Measurements from ENCODE around the gene ATXN7L3B. TPM values are rescaled to one million over a fixed set of nuclear protein-coding genes. Genes with fewer than 3 reads are reported as not detected.
"Not testable (repeated sequence)": the region's sequence is repeated elsewhere in the genome, so short reads cannot be mapped to it uniquely, and the experiment has no call there.

ATXN7L3B gene
- 10 to 100 TPM; 75.5 to 84.9 (median 77.4) TPM for polyA plus RNA-seq (ENCODE audit: insufficient read length in 4 of 4)

DNA sequence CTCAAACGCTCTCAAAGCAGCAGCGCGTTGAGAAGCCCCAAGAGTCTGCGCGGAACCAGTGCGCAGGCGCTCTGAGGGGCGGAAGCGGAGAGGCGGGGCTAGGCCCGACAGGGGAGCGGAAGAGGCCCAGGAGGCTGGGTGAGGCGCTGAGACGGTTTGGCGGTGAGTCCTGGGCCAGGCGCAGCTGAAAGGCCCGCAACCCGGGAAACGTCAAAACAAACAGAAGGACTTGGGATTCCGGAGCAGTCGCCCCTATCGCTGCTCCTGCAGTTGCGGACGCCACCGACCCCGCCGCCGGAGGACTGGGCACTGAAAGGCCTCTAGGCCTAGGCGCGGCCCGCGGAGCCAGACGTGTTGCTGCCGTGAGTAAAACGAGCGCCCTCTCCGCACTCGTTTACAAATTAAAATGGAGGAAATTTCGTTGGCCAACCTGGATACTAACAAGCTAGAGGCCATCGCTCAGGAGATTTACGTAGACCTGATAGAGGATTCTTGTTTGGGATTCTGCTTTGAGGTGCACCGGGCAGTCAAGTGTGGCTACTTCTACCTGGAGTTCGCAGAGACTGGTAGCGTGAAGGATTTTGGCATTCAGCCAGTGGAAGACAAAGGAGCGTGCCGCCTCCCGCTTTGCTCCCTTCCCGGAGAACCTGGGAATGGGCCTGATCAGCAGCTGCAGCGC, at the start of gene ATXN7L3B:
ATXN7L3B (plus strand) TSS at position 129 of the 679 bp plus-strand sequence; CDS start at position 407, 278 bp downstream.
- peak; percentile 80 to 91 (median 88) for DNase-seq (ENCODE audit: low read depth in 4 of 4, low spot score in 2 of 4)

DNA sequence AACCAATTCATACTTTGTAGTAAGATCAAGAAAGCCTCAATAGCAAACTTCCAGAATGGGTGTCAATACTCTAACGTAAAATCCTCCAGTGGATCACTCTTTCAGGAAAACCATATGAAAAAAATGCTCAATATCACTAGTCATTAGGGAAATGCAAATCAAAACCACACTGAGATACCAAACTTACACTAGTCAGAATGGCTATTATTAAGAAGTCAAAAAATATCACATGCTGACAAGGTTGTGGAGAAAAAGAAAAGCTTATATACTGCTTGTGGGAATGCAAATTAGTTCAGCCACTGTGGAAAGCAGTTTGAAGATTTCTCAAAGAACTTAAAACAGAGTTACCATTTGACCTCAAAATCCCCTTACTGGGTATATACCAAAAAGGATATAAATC, 49.5 kb upstream of the ATXN7L3B start:
- no peak for DNase-seq (ENCODE audit: low read depth in 4 of 4, low spot score in 2 of 4)

GRCh38 chr12:74489543-74489942, 48.1 kb upstream of the ATXN7L3B start:
- DNase-seq (ENCODE audit: low read depth in 4 of 4, low spot score in 2 of 4): no peak

- DNase-seq (ENCODE audit: low read depth in 4 of 4, low spot score in 2 of 4): no peak
Measured at GRCh38 chr12:74490390-74491064, 47.1 kb upstream of the ATXN7L3B start.

GRCh38 chr12:74491374-74491773, 46.3 kb upstream of the ATXN7L3B start:
- no peak for DNase-seq (ENCODE audit: low read depth in 4 of 4, low spot score in 2 of 4)

DNA sequence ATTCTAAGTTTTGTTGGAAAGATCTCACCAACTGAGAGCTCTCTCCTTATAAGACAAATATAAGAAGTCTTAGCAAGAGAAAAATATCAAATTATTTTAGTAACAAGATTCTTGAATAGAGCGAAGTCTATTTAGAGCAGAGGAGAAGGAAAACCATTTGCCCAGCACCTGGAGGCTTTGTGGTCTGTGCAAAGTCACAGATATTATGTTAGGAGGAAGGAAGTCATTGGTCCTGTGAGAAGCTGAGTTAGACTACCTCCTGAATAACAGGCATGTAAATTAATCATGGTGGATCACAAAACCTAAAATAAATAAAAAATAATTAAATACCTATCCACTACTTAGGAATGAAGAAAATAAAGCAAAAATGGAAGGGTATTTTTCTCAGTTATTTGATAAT, 38.4 kb upstream of the ATXN7L3B start:
- DNase-seq (ENCODE audit: low read depth in 4 of 4, low spot score in 2 of 4): no peak

- not testable (repeated sequence) for DNase-seq (ENCODE audit: low read depth in 4 of 4, low spot score in 2 of 4)
Measured at GRCh38 chr12:74508873-74509657, 28.6 kb upstream of the ATXN7L3B start.

DNA sequence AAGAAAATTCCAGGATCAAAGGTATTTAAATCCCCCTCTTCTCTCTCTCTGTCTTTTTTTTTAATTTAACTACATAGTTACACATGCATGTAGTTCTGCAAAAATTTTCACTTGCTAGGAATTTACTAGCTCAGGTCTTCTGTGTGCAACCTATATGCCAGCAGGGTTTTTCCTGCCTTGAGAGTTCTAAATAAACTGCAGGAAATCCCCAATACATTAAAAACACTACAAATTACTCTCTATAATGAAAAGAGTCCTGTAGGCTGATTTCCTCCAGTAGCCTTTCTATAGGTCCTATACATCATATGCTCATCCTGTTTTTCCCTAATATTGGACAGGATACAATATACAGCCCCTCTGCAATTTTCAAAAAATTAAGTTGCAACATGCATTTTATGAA, 27.7 kb upstream of the ATXN7L3B start:
- DNase-seq (ENCODE audit: low read depth in 4 of 4, low spot score in 2 of 4): no peak

GRCh38 chr12:74514098-74514872, 23.4 kb upstream of the ATXN7L3B start:
- no peak for DNase-seq (ENCODE audit: low read depth in 4 of 4, low spot score in 2 of 4)

DNA sequence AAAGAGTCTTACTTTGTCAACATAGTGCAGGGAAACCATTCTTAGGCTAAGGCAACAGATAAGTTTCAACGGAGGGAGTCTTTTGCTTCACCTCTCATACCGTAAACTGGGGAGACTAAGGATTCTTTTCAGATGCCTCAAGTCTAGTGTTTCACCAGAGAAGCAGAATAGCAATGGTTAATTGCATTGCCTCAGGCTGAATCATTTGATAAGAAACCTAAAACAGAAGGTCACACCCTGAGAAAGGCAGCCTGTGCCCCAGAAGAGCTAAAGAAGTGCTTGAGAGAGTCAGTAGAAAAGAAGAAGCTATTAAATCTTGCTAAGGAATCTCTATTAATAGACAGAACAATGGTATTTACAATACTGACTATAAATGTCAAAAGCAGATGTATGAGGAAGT, 21.8 kb upstream of the ATXN7L3B start:
- no peak for DNase-seq (ENCODE audit: low read depth in 4 of 4, low spot score in 2 of 4)

DNA sequence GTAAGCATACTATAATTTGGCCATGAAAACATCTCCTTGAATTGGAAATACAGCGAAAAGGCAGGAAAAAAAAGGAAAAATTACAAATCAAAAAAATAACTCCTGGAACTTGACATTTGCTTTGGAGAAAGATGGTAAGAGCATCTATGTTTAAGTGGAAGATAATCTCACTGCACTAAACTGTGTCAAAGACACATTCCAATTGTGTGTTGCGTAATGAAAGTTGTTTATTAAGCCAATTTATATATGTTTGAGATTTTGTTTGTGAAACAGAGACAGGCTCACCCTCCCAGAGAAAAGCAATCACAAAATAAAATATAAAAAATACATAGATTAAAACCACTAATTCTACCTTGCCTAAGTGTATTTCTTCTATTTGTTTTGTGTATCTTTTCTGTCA, 11.1 kb upstream of the ATXN7L3B start:
- no peak for DNase-seq (ENCODE audit: low read depth in 4 of 4, low spot score in 2 of 4)

DNA sequence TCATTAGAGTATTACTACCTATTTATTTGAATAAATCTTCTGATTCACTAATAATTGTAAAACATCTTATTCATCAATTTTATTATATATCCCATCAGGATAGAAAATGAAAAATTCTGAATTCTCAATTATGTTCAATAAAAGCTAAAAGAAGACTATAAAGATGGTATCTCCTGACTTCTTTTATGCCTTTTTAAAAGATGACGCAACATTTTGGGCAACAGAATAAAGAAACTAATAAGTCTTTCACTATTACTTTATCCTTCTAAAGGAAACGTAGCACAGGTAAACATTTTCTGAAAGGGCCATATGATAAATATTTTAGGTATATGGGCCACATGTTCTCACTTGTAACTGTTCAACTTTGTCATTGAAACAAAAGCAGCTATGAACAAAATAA, 10.1 kb upstream of the ATXN7L3B start:
- no peak for DNase-seq (ENCODE audit: low read depth in 4 of 4, low spot score in 2 of 4)

DNA sequence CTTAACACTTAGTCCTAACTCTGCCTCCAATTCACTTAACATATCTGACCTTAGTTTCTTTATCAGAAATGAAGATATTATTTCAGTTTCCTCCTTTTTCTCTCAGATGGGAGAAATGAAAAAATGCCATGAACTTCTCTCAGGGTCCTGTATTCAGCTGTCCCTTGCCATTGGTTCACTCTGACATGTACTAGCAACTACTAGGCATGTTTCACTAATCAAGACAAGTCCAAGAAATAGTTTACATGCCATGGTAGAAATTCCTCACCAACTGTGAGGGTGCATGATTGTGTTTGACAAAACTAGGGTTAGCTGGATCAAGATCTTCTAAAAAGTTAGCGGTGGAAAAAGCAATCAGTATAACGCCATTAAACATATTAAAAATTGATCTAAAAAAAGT, 7.0 kb upstream of the ATXN7L3B start:
- no peak for DNase-seq (ENCODE audit: low read depth in 4 of 4, low spot score in 2 of 4)

DNA sequence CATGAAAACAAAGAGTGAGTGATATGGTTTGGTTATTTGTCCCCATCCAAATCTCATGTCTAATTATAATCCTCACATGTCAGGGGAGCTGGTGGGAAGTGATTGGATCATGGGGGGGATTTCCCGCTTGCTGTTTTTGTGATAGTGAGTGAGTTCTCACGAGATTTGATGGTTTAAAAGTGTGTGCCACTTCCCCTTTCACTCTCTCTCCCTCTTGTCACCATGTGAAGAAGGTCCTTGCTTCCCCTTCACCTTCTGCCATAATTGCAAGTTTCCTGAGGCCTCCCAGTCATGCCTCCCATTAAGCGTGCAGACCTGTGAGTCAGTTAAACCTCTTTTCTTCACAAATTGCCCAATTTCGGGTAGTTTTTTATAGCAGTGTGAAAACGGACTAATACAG, 2.1 kb upstream of the ATXN7L3B start:
- DNase-seq (ENCODE audit: low read depth in 4 of 4, low spot score in 2 of 4): no peak

GRCh38 chr12:74537126-74537706, 419 bp upstream of the ATXN7L3B start:
- DNase-seq (ENCODE audit: low read depth in 4 of 4, low spot score in 2 of 4): peak in 2 of 4 donors; percentile 30 to 39

DNA sequence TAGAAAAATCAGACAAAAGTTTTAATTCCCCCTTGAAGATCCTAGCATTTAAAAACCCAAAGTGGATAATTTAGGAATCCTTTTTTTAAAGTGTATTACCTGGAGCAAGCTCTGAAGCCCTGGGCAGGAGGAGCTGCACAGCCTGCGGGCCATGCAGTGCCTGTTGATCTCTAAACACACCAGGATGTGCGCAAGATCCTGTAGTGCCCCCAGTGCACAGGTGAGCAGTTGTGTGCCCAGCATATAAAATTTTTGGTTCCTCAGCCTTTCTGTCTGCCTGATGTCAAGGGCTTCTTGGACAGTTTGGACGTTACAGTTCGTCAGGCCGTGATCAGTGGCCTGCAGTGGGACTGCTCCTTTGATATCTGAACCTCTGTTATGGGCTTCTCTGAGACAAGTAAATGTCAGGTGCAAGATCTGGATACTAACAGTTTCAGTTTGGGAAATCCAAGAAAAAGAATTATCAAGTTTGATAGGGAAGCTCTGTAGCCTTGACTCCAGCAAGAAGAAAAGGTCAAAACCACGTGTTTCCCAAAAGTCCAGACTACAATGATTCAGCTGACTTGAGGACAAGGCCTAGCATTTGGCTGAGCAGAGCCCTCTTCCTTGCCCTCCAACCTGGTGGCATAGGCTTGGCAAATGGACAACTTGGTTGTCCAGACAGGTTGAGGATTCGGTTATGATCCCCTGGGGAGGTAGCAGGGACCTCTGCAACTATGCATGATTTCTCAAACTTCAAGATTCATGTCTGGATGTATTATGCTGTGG, 1.0 kb downstream of the ATXN7L3B start:
- DNase-seq (ENCODE audit: low read depth in 4 of 4, low spot score in 2 of 4): peak in 2 of 4 donors; percentile 15 to 34

DNA sequence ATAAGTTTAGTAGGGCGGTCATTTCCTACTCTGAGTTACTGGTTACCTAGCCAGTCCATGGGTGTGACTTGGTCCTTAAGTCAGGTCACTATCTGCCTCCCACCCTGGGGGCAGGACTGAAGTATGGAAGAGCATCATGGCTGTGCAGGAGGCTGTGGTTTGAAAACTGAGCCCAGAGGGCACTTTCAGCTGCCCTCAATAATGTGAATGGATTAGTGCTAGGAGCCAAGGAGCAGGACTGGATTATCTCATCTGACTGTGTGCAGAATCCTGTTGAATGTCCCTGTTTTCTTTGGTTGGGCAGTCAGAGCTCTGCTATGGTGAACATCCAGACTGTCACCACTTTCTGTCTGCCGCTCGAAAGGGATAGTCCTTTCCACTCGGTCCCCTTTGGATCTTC, 1.6 kb downstream of the ATXN7L3B start:
- DNase-seq (ENCODE audit: low read depth in 4 of 4, low spot score in 2 of 4): no peak

GRCh38 chr12:74539765-74540526, 2.3 kb downstream of the ATXN7L3B start:
- DNase-seq (ENCODE audit: low read depth in 4 of 4, low spot score in 2 of 4): no peak

GRCh38 chr12:74541074-74541473, 3.4 kb downstream of the ATXN7L3B start:
- no peak for DNase-seq (ENCODE audit: low read depth in 4 of 4, low spot score in 2 of 4)
